ENCODE data around the gene GABPB2.
"Not testable (repeated sequence)": the region's sequence is repeated elsewhere in the genome, so short reads cannot be mapped to it uniquely, and the experiment has no call there.

GABPB2 gene

GRCh38 chr1:151060007-151060656, 10.4 kb upstream of the GABPB2 start, which contains the start of gene MLLT11:
TSS of gene MLLT11 (plus strand) at chr1:151060397. CDS start at chr1:151067225, 6,828 bp downstream.
- DNase-seq: no peak

- DNase-seq: no peak
Measured at GRCh38 chr1:151060657-151061421, 9.7 kb upstream of the GABPB2 start.

GRCh38 chr1:151061704-151062103, 8.9 kb upstream of the GABPB2 start:
- DNase-seq: no peak

DNA sequence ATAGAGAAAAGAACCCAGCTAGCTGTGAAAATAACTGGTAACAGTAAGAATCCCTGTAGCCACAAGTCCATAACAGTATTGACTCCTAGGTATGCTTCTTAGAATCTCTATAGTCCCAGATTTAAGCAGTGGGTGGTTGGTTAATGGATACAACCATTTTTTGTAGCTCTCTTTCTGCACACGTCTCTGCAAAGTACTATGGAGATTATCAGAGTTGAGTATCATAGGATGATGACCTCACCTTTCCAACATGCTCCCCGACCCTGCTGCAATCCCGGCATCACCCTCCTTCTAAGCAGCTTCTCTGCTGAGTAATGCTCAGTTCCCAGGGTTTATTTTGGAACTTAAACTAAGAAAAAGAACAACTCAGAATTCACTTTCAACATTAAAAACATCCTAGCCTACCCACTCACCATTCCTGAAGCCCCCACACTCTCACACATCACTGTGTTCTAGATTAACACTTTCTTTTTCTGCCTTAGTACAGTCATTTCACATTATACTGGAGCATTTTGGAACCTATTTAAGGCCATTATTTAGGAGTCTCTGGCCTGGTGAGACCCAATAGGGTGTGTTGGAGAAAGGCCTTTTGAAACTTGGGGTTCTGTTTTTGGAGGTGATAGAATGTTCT, 7.7 kb upstream of the GABPB2 start:
- DNase-seq: no peak

GRCh38 chr1:151065089-151065645, 5.4 kb upstream of the GABPB2 start:
- DNase-seq: no peak

DNA sequence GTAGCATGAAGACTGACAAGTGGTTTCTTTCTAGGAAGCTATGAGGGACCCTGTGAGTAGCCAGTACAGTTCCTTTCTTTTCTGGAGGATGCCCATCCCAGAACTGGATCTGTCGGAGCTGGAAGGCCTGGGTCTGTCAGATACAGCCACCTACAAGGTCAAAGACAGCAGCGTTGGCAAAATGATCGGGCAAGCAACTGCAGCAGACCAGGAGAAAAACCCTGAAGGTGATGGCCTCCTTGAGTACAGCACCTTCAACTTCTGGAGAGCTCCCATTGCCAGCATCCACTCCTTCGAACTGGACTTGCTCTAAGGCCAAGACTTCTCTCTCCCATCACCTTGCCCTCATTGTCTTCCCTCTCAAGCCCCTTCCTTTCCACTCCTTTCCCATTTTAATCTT, 3.4 kb upstream of the GABPB2 start:
- DNase-seq: no peak

DNA sequence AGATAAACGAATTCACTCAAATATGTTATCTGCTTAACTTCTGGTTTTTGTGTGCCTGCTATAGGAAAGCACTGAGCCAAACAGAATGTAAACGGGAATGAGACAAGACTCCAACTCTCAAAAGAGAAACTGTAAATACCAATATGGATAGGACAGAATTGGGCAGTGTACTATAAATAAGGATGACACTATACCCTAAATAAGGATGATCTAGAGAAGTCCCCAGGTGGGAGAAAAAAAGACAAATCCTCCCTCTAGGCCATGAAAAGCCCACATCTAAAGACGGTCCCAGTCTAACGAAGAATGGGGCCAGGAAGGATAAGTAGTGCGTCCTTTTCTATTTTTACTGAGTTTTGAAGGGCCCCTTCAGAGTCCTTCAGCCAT, 1.5 kb upstream of the GABPB2 start:
- no peak for DNase-seq

DNA sequence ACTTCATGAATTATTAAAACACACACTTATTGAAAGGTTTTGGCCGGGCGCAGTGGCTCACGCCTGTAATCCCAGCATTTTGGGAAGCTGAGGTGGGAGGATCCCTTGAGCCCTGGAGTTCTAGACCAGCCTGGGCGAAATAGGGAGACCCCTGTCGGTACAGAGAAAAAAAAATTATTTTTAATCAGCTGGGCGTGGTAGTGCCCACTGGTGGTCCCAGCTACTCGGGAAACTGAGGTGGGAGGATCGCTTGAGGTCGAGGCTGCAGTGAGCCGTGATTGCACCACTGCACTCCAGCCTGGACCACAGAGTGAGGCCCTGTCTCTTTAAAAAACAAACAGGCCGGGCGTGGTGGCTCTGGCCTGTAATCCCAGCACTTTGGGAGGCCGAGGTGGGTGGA, 1.7 kb downstream of the GABPB2 start:
- no peak for DNase-seq

DNA sequence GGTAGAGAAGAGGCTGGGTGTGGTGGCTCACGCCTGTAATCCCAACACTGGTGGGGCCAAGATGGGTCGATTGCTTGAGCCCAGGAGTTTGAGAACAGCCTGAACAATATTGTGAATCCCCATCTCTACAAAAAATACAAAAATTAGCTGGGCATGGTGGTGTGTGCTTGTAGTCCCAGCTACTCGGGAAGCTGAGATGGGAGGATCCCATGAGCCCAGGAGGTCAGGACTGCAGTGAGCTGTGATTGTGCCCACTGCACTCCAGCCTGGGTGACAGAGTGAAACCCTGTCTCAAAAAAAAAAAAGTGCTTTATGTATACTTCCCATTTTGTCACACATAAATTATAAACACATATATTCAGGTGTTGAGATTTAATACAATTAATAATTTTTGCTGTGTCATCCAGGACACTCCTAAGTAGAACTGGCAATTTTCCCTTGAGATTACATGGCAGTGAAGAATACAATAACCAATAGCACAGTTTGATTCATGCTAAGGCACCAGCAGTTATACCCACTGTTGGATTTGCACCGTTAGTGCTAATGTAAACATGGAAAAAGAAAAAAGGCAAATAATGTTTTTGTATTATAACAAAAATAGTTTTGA, 15.5 kb downstream of the GABPB2 start:
- no peak for DNase-seq

GRCh38 chr1:151097426-151097825, 26.9 kb downstream of the GABPB2 start:
- not testable (repeated sequence) for DNase-seq

DNA sequence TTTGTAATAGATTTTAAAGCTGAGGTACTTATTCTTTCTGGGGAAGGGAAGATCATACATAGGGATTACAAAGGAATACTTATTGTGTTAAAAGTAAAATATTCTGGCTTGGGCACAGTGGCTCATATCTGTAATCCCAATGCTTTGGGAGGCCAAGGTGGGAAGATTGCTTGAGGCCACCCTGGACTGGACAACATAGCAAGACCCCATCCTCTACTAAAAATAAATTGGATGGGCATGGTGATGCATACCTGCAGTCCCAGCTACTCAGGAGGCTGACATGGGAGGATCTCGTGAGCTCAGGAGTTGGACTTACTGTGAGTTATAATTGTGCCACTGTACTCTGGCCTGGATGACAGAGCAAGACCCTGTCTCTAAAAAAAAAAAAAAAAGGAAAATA, 27.6 kb downstream of the GABPB2 start:
- no peak for DNase-seq

GRCh38 chr1:151104630-151105029, 34.1 kb downstream of the GABPB2 start:
- DNase-seq: no peak

GRCh38 chr1:151106894-151107293, 36.3 kb downstream of the GABPB2 start:
- no peak for DNase-seq

DNA sequence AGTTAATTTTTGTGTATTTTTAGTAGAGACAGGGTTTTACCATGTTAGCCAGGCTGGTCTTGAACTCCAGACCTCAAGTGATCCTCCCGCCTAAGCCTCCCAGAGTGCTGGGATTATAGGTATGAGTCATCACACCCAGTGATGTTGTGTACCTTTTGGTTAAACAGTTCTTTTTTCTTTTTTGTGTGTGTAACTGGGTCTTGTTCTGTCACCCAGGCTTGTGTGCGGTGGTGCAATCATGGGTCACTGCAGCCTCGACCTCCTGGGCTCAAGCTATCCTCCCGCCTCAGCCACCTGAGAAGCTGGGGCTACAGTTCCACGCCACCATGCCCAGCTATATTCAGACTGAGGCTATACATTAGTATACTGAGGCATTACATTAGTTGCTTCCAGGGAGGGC, 37.8 kb downstream of the GABPB2 start:
- no peak for DNase-seq

DNA sequence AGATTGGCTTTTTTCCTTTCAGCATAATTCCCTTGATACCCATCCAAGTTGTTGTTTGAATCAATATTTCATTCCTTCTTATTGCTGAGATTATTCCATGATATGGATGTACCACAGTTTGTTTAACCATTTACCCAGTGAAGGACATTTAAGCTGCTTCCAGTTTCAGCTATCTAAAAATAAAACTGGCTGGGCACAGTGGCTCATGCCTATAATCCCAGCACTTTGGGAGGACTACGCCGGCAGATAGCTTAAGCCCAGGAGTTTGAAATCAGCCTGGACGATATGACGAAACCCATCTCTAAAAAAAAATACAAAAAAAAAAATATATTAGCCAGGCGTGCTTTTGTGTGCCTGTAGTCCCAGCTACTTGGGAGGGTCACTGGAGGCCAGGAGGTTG, 43.3 kb downstream of the GABPB2 start:
- no peak for DNase-seq

DNA sequence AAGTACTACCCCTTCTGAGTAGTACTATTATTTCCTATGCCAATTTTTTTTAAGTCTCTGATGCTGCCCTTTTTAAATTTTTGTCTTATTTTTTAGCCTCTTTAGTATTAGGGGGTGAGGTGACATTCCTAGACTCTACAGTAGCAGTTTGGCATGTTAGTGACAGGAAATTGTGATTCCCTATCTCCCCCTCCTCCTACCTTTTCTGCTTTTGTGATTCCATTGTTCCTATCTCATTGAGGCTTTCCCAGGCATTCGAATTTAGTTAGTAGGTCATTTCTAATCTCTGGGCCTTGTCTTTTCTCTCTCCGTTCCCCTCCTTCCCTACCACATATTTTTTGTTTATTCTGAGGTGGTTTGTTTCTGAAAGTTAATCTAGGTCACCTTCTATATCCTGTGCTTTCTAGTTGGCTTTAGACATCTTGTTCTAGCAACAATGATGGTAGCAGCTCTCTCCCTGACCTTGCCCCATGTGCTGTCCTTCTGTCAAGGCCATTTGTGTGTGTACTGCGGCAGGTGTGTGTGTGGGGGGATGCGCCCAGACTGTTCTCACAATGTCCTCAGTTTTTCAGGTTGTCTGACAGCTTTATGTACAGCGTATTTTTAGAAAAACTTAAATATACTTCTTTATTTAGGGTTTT, 54.3 kb downstream of the GABPB2 start:
- no peak for DNase-seq

- no peak for DNase-seq
Measured at GRCh38 chr1:151128800-151129199, 58.2 kb downstream of the GABPB2 start.

- DNase-seq: peak; percentile 63 to 72
Measured at GRCh38 chr1:151130987-151131586, 60.5 kb downstream of the GABPB2 start.

DNA sequence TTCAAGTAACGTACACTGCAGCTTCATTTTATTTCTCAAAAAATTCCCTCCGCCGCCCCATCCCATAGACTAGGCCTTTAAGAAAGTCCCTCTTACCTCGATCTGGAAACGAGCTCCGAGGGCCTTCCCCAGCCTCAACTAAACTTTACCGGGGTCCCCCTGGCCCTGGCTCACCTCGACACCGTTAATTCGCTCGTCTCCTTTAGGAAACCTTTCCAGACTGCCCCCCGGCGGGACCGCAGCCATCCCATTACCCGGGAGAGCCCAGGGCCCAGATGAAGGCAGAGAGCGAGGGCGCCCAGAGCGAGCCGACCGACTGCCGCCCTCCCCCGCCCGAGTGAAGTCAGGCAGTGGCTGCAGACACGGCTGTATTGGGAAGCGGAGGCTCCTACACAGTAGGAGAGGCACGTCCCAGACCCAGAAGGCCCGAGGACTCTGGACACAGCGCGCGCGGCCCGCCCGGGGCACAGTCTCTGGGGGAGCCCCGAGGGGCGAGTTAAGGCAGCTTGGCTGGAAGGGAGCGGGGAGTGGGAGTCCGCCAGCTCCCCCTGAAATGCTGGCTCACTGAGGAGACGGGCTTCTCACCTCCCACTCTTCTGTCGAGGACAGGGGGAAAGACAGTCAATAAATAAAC, 61.3 kb downstream of the GABPB2 start:
- no peak for DNase-seq

- no peak for DNase-seq
Measured at GRCh38 chr1:151132335-151133017, 61.9 kb downstream of the GABPB2 start.

Measured in stimulated activated CD4-positive, alpha-beta T cell treated with anti-CD3 and anti-CD28 coated beads, Interleukin-2, amount 100 ng/mL, for 48 hours (primary cell).